ENCODE data around the gene TRAPPC2. TPM values are rescaled to one million over a fixed set of nuclear protein-coding genes. Genes with fewer than 3 reads are reported as not detected.

Gene TRAPPC2
- total RNA-seq = 22.6 and 23.4 TPM in 2 replicates
- long read RNA-seq, transcript TRAPPC2-201 (5 exons, 2,716 nt) = major isoform, 20 of 32 reads
- long read RNA-seq, partial matches to known transcripts = 1 of 32 reads
- long read RNA-seq, other reads (novel, unspliced or antisense) = 8 of 32 reads

GRCh38 chrX:13734278-13735172 lies at the start of gene TRAPPC2, which contains the start of gene OFD1:
TRAPPC2 (minus strand) TSS chrX:13734620; CDS start chrX:13719963, 14,657 bp downstream.
OFD1 (plus strand) TSS chrX:13734748; CDS start chrX:13735072, 324 bp downstream.
- Mint-ChIP-seq H3K27ac (peak within 1 kb of the TSS; percentile 100), H3K4me1 (ENCODE audit: low read depth) (peaks cover 24% of the 10 kb centered on the region), H3K36me3 (ENCODE audit: insufficient read depth) (peaks cover 19% of the 10 kb centered on the region), H3K27me3 (no peaks in the 10 kb centered on the region), H3K4me3 (ENCODE audit: low read depth) (peak within 1 kb of the TSS; percentile 90), H3K9me3 (ENCODE audit: low read depth) (peaks cover 12% of the 10 kb centered on the region)
- TF ChIP-seq, protein P1, sequence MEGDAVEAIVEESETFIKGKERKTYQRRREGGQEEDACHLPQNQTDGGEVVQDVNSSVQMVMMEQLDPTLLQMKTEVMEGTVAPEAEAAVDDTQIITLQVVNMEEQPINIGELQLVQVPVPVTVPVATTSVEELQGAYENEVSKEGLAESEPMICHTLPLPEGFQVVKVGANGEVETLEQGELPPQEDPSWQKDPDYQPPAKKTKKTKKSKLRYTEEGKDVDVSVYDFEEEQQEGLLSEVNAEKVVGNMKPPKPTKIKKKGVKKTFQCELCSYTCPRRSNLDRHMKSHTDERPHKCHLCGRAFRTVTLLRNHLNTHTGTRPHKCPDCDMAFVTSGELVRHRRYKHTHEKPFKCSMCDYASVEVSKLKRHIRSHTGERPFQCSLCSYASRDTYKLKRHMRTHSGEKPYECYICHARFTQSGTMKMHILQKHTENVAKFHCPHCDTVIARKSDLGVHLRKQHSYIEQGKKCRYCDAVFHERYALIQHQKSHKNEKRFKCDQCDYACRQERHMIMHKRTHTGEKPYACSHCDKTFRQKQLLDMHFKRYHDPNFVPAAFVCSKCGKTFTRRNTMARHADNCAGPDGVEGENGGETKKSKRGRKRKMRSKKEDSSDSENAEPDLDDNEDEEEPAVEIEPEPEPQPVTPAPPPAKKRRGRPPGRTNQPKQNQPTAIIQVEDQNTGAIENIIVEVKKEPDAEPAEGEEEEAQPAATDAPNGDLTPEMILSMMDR (IDR thresholded peaks at IDR 0.05; ENCODE audit: unreplicated experiment) = peak; percentile 11
- peak; percentile 68 for DNase-seq (ENCODE audit: low spot score, unreplicated experiment)

GRCh38 chrX:13780868-13781427 lies 46.5 kb upstream of the TRAPPC2 start:
- H3K9me3 Mint-ChIP-seq (ENCODE audit: low read depth) = no peaks in the 10 kb centered on the region
- TF ChIP-seq, protein P1 (IDR thresholded peaks at IDR 0.05; ENCODE audit: unreplicated experiment) = no peak
- no peaks in the 10 kb centered on the region for H3K27me3 Mint-ChIP-seq
- H3K4me3 Mint-ChIP-seq (ENCODE audit: low read depth) = no peak overlapping the region
- peaks cover 6% of the 10 kb centered on the region for H3K36me3 Mint-ChIP-seq (ENCODE audit: insufficient read depth)
- H3K27ac Mint-ChIP-seq = peak overlapping the region; percentile 69
- no peak for DNase-seq (ENCODE audit: low spot score, unreplicated experiment)
- no peaks in the 10 kb centered on the region for H3K4me1 Mint-ChIP-seq (ENCODE audit: low read depth)

DNA sequence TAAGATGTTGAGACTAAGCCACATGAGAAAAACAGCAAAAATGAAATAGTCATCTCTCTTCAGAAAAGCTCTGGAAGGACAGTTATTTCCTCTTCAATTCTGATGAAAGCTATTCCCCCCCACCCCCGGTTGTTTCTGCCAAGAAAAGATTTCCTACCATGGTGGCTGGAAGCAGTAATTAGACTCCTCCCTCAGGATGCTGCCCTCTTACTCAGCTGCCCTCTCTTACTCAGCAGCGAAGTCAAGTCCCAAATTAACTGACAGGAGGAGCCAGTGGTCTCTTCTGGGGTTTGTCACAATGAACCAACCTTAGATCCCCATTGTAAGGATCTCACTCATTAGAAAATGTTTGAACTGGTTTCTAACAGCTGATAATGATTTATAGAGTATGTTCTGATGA lies 44.5 kb upstream of the TRAPPC2 start:
- no peak for DNase-seq (ENCODE audit: low spot score, unreplicated experiment)
- peaks cover 15% of the 10 kb centered on the region for H3K36me3 Mint-ChIP-seq (ENCODE audit: insufficient read depth)
- H3K4me3 Mint-ChIP-seq (ENCODE audit: low read depth) = no peak overlapping the region
- peaks cover 4% of the 10 kb centered on the region for H3K9me3 Mint-ChIP-seq (ENCODE audit: low read depth)
- no peak overlapping the region for H3K27ac Mint-ChIP-seq
- no peaks in the 10 kb centered on the region for H3K4me1 Mint-ChIP-seq (ENCODE audit: low read depth)
- no peaks in the 10 kb centered on the region for H3K27me3 Mint-ChIP-seq
- TF ChIP-seq, protein P1 (IDR thresholded peaks at IDR 0.05; ENCODE audit: unreplicated experiment) = no peak

- Mint-ChIP-seq H3K36me3 (ENCODE audit: insufficient read depth) (peaks cover 22% of the 10 kb centered on the region), H3K9me3 (ENCODE audit: low read depth) (peaks cover 4% of the 10 kb centered on the region), H3K4me3 (ENCODE audit: low read depth) (no peak overlapping the region), H3K27me3 (no peaks in the 10 kb centered on the region), H3K27ac (no peak overlapping the region), H3K4me1 (ENCODE audit: low read depth) (peaks cover 5% of the 10 kb centered on the region)
- TF ChIP-seq, protein P1 (IDR thresholded peaks at IDR 0.05; ENCODE audit: unreplicated experiment) = no peak
- no peak for DNase-seq (ENCODE audit: low spot score, unreplicated experiment)
These were observed 42.0 kb upstream of the TRAPPC2 start for GRCh38 chrX:13776387-13776786.

DNA sequence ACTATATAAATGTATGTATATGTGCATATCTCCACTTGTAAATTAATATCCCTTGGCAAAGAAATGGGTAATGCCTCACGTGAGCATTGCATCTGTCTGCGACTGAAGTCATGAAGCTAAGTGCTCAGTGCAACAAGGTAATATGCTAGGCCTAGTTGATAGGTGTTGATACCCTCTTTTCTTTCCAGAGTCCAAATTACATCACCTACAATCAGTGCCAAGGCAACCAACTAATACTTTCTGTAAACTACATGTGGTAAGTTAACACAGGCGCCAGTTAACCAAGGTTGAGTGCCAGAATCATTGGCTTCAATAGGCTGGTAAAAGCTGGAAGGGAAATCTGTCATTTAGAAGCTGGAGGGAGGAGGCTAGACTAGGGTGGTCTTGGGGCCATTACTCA lies 41.4 kb upstream of the TRAPPC2 start:
- TF ChIP-seq, protein P1 (IDR thresholded peaks at IDR 0.05; ENCODE audit: unreplicated experiment) = no peak
- Mint-ChIP-seq H3K4me3 (ENCODE audit: low read depth) (no peak overlapping the region), H3K27ac (no peak overlapping the region), H3K4me1 (ENCODE audit: low read depth) (peaks cover 5% of the 10 kb centered on the region), H3K36me3 (ENCODE audit: insufficient read depth) (peaks cover 21% of the 10 kb centered on the region), H3K9me3 (ENCODE audit: low read depth) (peaks cover 4% of the 10 kb centered on the region), H3K27me3 (no peaks in the 10 kb centered on the region)
- no peak for DNase-seq (ENCODE audit: low spot score, unreplicated experiment)

Data from progenitor cell of endocrine pancreas (in vitro differentiated cells).